NOMO-1 treated with DMSO at 0.1 percent for 48 hours (cell line): ENCODE measurements around the gene TELO2.

Source experiments
- DNase-seq: peaks from one replicate; lab custom pipeline; 2025; ENCODE audit not compliant: unreplicated experiment; lab: John Stamatoyannopoulos, UW

TELO2 gene

DNA sequence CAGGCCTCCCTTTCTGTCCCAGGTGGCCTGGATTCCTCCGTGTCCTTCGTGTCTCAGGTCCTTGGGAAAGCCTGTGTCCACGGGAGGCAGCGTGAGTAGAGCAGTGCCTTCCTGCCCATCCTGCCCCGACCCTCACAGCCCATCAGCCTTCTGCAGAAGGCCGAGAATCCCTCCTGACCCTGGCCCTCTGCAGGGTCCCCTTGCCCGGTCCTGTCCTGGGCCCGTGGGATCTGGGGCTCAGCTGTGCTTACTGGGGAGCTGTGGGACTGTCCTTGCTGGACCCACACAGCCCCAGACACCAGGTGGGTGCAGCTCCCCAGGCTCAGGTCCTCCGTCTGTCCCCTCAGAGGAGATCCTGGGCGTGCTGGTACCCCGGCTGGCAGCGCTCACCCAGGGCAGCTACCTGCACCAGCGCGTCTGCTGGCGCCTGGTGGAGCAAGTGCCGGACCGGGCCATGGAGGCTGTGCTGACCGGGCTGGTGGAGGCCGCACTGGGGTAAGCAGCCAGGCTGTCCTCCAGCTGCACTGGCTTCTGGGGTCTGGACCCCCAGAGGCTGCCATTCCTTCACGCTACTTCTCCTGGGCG, 3.9 kb downstream of the TELO2 start:
- no peak for DNase-seq

DNA sequence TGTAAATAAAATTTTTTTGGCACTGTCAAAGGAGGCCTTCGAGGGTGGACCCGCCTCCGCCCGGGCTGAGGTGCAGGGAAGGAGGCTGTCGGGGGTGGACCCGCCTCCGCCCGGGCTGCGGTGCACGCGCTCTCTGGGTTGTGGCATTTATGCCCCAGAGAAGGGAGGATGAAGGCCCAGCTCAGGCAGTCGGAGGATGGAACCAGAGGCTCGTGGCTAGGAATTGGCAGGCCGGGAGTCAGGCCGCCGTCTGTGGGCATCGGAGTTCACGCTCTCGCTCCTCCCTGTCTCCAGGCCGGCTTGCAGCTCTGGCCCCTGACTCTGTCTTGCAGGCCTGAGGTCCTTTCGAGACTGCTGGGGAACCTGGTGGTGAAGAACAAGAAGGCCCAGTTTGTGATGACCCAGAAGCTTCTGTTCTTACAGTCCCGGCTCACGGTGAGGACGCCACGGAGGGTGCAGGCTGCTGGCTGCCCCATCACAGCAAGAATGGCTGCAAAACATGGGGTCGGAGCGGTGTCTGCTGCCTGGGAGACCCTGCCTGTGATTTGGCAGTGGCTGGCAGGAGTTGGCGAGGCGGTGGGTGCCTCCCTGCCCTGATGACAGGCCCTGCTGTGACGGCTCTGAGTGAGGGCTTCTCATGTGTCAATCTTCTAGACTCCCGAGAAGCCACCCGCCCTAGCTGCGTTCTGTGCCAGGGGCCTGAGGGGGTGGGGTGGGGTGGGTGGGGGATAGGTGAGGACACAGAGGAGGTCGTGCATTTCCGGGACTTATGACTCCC, 5.9 kb downstream of the TELO2 start:
- DNase-seq = no peak

DNA sequence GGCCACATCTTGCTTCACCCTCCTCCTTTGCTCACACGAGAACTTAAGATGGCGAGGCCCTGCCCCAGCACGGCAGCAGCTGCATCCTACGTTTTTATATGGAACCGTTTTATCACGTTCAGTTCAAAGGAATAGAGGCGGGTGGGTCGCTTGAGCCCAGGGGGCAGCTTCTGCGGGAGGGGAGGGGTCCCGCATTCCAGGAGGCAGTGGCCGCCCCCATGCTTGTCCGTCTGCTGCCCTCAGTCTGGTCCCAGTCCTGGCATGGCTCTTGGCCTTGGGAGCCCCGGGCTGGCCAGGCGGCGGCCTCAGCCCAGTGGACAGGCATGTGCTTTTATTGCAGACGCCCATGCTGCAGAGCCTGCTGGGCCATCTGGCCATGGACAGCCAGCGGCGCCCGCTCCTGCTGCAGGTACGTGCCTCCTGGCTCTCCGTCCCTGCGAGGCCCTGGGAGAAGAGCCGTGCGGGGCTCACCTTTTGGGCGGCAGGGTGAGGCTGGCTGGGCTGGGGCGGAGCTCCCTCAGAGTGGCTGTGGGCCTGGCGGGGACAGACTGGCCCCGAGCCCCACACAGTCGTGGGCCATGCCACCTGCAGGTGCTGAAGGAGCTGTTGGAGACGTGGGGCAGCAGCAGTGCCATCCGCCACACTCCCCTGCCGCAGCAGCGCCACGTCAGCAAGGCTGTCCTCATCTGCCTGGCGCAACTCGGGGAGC, 6.8 kb downstream of the TELO2 start:
- DNase-seq = no peak

DNA sequence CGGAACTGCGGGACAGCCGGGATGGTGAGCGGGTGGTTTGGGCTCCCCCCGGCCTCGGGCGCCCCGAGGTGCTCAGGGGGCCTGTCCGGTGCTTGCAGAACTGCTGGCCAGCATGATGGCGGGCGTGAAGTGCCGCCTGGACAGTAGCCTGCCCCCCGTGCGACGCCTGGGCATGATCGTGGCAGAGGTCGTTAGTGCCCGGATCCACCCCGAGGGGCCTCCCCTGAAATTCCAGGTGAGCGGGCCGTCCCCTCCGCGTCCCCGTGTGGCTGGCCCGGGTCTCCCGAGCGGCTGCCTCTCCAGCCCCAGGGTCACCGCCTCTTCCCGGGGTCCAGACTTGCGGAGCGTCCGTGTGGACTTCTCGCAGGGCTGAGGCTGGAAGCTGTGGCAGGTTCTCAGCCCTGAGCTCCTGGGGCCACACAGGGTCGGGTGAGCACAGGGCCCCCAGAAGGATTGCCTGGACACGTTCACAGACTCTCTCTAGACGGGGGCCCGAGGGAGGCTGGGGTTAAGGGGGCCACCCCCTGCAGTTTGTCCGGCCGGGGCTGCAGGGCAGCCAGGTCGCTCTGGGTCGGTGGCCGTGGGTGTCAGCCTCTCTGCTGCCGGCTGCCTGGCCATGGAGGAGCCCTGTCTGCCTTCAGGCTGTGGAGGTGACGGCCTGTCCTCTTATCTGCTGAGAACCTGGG, 7.4 kb downstream of the TELO2 start:
- DNase-seq = no peak

DNA sequence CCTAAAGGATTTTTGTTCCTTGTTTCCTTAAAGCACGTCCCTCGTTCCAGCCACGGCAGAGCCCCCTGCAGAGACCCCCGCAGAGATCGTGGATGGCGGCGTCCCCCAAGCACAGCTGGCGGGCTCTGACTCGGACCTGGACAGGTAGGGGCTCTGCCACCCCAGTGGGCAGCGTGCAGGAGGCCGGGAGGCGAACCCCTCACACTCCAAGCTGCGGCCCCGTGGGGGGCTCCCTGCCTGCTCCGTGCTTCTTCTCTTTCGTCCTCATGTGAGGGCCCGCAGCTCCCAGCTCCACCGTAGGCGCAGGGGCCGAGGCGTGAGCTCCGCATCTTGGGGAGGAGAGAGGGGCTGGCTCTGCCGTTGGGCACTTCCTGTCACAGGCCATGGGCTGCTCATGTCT, 8.5 kb downstream of the TELO2 start:
- DNase-seq = no peak

DNA sequence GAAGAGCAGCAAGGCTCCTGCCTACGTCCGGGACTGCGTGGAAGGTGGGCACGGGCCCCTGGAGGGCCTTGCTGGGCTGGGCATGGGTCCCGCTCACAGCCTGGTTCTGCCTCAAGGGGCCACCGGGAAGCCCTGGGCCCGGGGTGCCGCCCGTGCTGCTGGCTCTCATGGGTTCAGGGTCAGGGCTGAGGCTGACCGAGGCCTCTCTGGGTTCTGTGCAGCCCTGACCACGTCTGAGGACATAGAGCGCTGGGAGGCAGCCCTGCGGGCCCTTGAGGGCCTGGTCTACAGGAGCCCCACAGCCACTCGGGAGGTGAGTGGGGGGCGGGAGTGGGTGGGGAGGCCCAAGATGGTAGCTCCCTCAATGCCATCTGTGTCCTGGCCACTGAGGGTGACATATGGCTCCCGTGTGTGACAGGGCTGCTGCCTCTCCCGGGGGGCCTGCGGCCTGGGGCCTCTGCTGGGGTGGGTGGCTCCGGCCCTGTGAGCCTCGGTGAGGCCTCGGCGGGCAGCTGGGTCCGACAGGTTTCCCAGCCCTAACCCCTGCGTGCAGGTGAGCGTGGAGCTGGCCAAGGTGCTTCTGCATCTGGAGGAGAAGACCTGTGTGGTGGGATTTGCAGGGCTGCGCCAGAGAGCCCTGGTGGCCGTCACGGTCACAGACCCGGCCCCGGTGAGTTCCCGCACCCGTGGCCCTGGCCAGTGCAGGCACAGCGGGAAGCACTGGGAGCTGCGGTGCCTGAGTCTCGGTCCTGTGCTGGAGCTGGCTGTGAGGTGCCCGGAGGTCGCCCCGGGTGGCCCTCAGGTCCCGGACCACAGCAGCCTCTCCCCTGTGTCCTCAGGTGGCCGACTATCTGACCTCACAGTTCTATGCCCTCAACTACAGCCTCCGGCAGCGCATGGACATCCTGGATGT, 9.2 kb downstream of the TELO2 start:
- no peak for DNase-seq

DNA sequence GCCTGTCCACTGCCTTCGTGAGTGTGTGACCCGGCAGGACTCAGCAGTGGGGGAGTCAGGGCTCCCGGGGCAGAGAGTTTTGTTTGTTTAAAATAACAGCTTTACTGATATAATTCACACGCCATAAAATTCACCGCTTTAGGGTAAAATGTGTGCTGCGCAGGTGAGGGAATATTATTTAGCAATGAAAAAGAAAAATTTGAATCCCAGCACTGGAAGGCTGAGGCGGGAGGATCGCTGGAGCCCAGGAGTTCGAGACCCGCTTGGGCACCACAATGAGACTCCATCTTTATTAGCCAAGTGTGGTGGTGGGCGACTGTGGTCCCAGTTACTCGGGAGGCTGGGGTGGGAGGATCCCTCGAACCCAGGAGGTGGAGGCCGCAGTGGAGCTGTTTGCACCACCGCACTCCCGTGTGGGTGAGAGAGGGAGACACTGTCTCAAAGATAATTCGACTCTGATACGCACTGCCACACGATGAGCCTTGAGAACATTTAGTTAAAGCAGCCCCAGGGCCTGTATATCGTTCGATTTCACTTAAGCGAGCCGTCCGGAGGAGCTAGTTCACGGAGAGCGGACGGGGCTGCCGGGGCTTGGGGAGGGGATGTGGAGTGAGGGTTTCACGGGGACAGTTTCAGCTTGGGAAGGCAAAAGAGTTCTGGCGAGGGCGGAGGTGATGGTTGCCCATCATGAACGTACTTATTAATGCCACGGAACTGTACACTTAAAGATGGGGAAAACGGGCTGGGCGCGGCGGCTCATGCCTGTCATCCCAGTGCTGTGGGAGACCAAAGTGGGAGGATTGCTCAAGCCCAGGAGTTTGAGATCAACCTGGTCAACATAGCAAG, 10.2 kb downstream of the TELO2 start:
- DNase-seq = no peak

DNA sequence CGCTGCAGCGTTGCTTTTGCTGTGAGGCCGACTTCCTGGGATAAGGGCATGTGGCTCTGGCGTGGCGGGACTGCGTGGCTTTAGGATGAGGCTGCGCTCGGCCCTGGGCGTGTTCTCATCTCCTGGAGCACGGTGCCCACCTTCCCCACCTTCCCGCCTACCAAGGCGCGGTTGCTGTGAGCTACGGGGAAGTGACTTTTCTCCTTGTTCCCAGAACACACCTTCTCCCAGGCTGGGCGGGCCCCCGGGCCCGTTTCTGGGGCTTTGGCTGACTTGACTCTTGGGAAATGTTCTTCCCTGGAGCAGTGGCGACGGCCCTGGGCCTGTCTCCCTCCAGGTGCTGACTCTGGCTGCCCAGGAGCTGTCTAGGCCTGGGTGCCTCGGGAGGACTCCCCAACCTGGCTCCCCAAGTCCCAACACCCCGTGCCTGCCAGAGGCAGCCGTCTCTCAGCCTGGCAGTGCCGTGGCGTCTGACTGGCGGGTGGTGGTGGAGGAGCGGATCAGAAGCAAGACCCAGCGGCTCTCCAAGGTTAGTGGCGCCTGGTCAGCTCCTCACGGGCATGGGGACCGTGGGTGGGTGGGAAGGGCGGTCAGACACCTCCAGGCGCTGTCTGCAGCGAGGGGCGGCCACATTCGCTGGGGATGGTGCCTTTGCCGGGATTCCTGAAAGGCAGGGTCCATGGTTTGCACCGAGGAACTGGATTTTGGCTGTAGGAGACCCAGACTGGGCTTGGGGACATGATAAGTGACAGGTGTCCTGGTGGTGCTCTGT, 12.1 kb downstream of the TELO2 start:
- DNase-seq = no peak

DNA sequence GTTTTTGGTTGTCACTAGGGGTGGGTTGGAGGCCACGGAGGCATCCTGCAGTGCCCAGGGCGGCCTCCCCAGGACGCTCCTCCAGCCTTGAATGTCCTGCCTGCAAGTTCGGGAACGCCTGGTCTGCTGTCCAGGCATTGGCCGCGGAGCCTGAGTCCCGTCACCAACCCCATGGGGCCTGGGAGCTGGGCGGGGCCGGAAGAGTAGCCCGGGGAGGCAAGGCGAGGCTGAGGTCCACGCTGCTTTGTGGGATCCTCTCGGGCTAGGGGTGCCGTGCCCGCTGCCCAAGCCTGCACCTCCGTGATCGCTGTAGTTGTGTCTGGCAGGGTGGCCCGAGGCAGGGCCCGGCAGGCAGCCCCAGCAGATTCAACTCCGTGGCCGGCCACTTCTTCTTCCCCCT, 12.8 kb downstream of the TELO2 start:
- no peak for DNase-seq

DNA sequence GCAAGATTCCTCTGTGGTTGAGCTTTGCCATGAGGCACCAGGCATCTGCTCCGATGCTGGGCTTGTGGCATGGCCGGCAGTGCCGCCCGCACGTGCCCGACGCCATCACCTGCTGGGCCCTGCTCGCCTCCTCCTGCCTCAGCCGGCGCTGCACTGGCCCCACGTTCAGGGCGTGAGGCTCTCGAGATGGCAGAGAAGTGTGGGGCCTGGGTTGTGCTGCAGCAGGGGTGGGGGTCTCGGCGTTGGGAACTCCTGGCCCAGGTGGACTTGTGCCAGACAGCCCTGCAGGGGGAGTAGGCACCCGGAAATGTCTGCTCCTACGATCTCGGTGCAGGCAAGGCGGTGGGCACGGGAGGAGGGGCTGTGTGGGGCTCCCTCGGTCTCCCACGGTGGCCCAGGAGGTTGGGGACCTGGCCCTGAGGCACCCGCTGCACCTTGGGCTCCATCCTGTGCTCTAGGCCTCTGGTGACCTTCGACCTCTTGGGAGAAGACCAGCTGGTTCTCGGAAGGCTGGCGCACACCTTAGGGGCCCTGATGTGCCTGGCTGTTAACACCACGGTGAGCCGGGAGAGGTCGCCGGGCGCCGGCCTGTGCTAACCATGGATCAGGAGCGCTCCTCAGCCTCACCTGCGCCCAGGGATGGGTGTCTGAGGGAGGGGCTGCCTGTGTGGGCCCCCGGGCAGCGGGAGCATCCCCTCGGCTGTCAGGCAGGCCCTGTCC, 13.5 kb downstream of the TELO2 start:
- no peak for DNase-seq

DNA sequence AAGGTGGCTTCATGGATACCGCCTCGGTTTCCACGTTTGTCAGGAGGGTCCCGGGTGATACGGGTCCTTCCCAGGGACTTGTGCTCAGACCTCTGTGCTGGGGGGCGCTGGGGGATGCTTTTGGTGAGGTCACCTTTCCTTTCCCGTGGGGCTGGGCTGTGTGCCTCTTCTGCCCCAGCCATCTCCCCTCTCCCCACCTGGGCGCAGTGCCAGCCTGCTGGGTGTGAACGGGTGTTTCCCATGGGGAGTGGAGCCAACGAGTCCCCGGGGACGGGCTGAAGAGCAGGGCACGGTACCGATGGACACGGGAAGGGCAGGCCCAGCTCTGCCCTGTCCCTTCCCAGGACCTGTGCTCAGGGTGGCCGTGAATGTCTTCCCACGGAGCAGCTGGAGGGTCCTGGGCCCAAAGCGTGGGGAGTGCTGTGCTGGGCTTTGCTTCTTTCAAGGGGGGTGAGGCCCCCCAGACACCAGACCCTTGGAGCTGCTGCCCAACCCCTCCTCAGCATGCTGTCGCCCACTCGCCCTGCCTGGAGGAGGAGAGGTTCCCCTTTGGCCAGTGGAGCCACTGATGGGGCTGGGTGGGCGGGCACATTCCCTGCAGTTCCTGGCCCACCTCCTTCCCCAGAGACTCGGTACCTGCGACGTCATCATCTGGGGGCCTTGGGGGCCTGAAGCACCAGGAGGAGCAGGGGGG, 15.5 kb downstream of the TELO2 start:
- no peak for DNase-seq

DNA sequence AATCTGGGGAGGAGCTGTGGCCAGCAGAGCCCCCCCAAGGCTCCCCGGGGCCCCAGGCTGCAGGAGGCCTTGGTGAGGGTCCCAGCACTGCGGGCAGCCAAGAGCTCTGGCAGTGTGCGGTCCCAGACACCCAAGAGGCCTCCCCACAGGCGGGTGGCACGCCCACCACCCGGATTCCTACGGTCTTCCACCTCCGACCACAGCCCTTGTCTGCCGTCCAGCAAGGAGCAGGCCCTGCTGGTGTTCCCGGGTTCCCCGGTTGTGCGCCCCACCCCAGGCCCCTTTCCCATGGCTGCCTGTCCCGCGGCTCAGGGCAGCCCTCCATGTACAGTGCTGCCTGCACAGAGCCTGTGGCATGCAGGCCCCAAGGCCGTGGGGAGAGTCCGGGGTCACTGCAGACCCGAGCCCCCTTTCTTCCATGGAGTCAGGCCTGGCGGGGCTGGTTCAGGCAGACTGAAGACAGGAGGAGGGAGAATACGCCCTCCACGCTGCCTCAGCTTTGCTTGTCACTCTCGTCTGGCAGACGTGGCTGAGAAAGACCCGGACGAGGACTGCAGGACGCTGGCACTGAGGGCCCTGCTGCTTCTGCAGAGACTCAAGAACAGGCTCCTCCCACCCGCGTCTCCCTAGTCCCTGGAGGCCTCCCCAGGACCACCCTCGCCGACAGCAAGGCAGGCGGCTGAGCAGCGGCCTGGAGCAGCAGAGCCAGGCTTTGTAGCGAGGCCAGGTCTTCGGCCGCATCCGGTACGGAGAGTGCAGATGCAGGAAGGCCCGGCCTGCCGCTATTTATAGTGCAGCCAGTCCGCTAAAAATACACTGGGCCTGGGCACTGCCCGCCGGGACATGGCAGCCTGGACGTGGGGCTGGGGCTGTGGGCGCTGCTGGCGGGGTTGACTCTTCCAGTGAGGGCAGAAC, 16.4 kb downstream of the TELO2 start:
- no peak for DNase-seq

DNA sequence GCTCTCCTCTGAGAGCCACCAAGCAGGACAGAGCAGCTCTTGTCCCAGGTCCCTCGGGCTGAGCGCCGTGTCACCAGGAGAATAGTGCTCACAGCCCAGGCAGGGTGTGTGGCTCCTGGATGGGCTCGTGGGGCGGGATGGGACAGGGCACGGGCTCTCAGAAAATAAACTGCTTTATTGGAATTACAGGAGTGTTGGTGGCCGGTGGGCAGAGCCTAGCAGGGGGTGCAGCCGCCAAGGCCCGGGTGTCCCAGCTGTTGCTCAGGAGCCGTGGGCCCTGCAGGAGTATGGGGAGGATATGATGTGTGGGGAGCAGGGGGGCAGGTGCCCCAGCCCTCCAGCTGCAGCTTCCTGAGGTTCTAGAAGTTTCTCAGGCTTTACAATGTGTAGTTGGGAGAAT, 17.1 kb downstream of the TELO2 start:
- no peak for DNase-seq

DNA sequence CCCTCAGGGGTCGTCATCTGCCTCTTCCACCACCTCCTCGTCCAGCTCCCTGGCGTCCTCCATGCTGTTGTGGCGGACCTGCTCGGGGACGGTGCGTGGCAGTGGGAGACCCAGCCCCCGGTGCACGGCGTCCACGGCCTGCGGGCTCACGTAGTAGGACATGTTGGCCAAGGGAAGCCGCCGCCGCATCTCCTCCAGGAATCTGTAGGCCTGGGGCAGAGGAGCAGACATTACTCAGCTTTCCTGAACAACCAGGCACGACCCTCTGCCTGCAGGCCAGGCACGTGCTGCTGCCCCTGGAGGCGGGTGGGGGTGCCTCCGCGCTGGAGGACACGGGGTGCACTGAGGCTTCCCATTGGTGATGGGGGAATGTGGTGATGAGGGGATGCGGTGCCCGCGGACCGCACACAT, 17.8 kb downstream of the TELO2 start:
- no peak for DNase-seq

DNA sequence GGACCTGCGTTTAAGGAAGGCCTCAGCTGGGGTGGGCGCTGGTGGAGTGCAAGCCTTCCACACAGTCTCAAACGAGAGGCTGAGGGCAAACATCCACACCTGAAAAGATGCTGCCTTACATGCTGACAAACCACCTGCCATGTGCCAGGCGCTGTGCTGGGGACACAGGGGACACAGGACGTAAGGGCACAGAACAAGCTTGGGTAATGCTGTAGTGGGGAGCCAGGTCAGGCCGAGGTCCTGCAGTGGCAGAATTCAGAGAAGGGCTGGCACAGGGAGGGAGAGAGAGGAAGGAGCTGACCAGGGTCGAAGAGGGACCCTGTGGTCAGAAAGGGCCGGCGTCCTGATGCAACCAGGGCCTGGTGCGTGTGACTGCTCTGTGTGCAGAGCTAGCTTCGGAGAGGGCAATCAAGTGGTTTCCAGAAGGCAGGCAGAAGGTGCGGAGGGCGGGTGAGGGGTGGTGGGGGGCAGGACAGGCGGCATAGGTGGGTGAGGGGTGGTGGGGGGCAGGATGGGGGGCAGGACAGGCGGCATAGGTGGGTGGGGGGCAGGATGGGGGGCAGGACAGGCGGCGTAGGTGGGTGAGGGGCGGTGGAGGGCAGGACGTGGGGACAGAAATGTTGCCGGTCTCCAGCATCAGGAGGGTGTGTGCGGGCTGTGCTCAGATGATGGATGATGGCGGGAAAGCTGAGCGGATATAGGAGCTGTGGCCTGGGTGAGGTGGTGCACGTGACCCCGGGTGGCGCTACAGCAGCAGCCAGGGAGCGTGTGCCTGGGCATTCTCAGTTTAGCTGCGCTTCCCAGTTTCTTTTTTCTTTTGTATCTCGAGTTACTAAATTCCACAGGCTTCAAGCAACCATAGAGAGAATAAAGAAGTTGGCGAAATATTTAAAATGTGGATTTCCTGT, 18.8 kb downstream of the TELO2 start:
- no peak for DNase-seq

DNA sequence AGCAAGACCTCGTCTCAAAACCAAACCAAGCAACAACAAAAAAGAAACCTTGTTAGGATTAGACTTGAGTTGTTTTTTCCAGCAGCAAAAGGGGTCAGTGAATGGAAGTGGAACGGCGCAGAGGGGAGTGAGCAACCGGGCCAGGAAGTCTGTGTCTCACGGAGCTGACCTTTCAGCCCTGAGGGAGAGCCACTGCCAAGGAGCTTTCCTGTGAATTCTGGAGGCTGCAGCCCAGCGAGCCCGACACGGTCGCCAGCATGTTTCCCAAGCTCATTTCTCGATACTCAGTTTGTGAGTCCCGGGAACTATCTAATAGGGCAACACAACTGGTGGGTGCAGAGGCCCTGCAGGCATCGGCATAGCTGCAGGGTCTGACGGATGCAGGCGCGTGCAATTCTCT, 19.6 kb downstream of the TELO2 start:
- DNase-seq = no peak
